Mammary epithelial cell (primary cell): Measurements from ENCODE around the gene KCNK1.

Source experiments
- EZH2 ChIP-seq: IDR thresholded peaks from 2 replicates; pipeline ENCODE4 v1.6.1; 2012; ENCODE audit warnings: low read length, inconsistent platforms, borderline replicate concordance
- TF ChIP-seq, protein P1 (sequence below), 2 donors: IDR thresholded peaks in 1 of 2; conservative IDR thresholded peaks in 1 of 2; 2 replicates each; pipeline ENCODE4 v1.5.1; 2011 to 2012; ENCODE audit warnings: inconsistent platforms in 2 of 2, low read length in 2 of 2, mild to moderate bottlenecking in 2 of 2, control low read depth in 1 of 2, low read depth in 1 of 2; ENCODE audit not compliant: insufficient read depth in 1 of 2; ENCODE audit errors: extremely low read depth in 1 of 2

DNA sequence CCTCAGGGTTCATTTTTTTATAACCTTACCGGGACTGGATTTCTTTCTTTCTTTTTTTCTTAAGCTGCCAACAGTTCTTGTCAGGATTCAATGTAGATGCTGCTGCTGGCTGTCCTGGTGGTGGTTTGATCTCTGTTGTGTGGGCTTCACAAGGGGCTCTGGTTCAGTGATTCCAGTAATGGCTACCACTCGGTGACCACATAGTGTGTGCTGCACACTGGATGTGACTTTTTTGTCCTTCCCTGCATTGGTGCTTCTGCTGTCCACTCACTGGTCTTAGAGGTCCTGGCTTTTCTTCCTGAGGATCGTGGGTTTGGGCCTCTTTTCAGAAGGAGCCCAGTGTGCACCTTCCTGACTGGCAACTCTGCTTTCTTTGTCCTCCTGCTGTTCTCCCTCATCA lies 18.5 kb downstream of the KCNK1 start:
- TF ChIP-seq, protein P1, sequence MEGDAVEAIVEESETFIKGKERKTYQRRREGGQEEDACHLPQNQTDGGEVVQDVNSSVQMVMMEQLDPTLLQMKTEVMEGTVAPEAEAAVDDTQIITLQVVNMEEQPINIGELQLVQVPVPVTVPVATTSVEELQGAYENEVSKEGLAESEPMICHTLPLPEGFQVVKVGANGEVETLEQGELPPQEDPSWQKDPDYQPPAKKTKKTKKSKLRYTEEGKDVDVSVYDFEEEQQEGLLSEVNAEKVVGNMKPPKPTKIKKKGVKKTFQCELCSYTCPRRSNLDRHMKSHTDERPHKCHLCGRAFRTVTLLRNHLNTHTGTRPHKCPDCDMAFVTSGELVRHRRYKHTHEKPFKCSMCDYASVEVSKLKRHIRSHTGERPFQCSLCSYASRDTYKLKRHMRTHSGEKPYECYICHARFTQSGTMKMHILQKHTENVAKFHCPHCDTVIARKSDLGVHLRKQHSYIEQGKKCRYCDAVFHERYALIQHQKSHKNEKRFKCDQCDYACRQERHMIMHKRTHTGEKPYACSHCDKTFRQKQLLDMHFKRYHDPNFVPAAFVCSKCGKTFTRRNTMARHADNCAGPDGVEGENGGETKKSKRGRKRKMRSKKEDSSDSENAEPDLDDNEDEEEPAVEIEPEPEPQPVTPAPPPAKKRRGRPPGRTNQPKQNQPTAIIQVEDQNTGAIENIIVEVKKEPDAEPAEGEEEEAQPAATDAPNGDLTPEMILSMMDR (conservative IDR thresholded peaks at IDR 0.05 in 1 of 2, IDR thresholded peaks at IDR 0.05 in 1 of 2; ENCODE audit: extremely low read depth in 1 of 2, insufficient read depth in 1 of 2, low read depth in 1 of 2, low read length in 2 of 2) = no peak
- TF ChIP-seq EZH2 = no peak
